Endothelial cell of umbilical vein (primary cell): Measurements from ENCODE around the gene SLC22A23. TPM values are rescaled to one million over a fixed set of nuclear protein-coding genes. Genes with fewer than 3 reads are reported as not detected.

ENCODE experiments used
- BruUV-seq: library from RNA; stranded (reverse); fragments of 400-500 nt; replicated peaks from 2 replicates; lab custom pipeline; 2021; lab: Mats Ljungman, UMichigan
- CTCF ChIA-PET: fragments of 300-600, 350-600 bp; sonication (Branson Sonifier 250); formaldehyde crosslinking; loops from one replicate; lab custom pipeline; 2021; ENCODE audit warnings: antibody characterized with exemption, inconsistent platforms; lab: Charles Lee
- POLR2A ChIA-PET: fragments of 300-600, 350-600 bp; sonication (Branson Sonifier 250); formaldehyde crosslinking; loops from one replicate; lab custom pipeline; 2021; ENCODE audit warnings: antibody characterized with exemption, inconsistent platforms; lab: Charles Lee
- DNase-seq: peaks from one replicate; pipeline ENCODE4 v3.0.0-alpha.2; 2011; ENCODE audit warnings: low read depth, low spot score
- FAIRE-seq: peaks from 2 replicates; lab custom pipeline; 2011; peaks lifted over from hg19 to GRCh38; lab: Jason Lieb, UNC
- H2AFZ ChIP-seq: 2 replicates; pipeline ENCODE4 v1.6.0; 2012; ENCODE audit warnings: low read depth, low read length, control low read depth, inconsistent platforms
- H3K27ac ChIP-seq: 2 replicates; pipeline ENCODE4 v1.5.1; 2011; ENCODE audit warnings: low read depth, mild to moderate bottlenecking, control low read depth, low read length, moderate library complexity; ENCODE audit not compliant: insufficient read depth
- H3K27me3 ChIP-seq, 2 experiments: 2 replicates each; pipeline versions ENCODE4 v1.6.0 to v1.6.1; 2011; ENCODE audit warnings: low read length in 2 of 2, mixed read lengths in 1 of 2; ENCODE audit not compliant: control insufficient read depth in 2 of 2, insufficient read depth in 2 of 2
- H3K36me3 ChIP-seq, 2 experiments: 2 replicates in 1 of 2; 3 replicates in 1 of 2; pipeline ENCODE4 v1.5.1; 2011; ENCODE audit warnings: low read length in 2 of 2, mild to moderate bottlenecking in 1 of 2, moderate library complexity in 1 of 2; ENCODE audit not compliant: control insufficient read depth in 2 of 2, insufficient read depth in 2 of 2; ENCODE audit errors: extremely low read depth in 1 of 2
- H3K4me1 ChIP-seq: 3 replicates; pipeline ENCODE4 v1.5.1; 2011; ENCODE audit warnings: mild to moderate bottlenecking, low read length; ENCODE audit not compliant: control insufficient read depth, insufficient read depth; ENCODE audit errors: extremely low read depth
- H3K4me2 ChIP-seq: 2 replicates; pipeline ENCODE4 v1.6.1; 2011; ENCODE audit warnings: low read length, control low read depth, mixed read lengths; ENCODE audit not compliant: insufficient read depth
- H3K4me3 ChIP-seq, 3 experiments: fragments of 200-600 bp in 1 of 3; sonication (generic), shearing (Covaris generic) in 1 of 3; replicated peaks in 1 of 3; 2 replicates each; pipeline ENCODE4 v1.5.1; 2011 to 2016; ENCODE audit warnings: control low read depth in 3 of 3, low read length in 3 of 3, mild to moderate bottlenecking in 2 of 3, inconsistent platforms in 1 of 3, low read depth in 1 of 3, moderate library complexity in 1 of 3; ENCODE audit not compliant: insufficient read depth in 1 of 3
- H3K79me2 ChIP-seq: 2 replicates; pipeline ENCODE4 v1.6.0; 2012; ENCODE audit warnings: low read length, inconsistent platforms; ENCODE audit not compliant: control insufficient read depth, insufficient read depth
- H3K9ac ChIP-seq: replicated peaks from 2 replicates; pipeline ENCODE3; 2011; ENCODE audit warnings: low read length, control low read depth; ENCODE audit not compliant: insufficient read depth; ENCODE audit errors: extremely low read depth
- H3K9me1 ChIP-seq: replicated peaks from 3 replicates; pipeline ENCODE4 v1.6.0; 2011; ENCODE audit warnings: mild to moderate bottlenecking, low read length; ENCODE audit not compliant: control insufficient read depth, insufficient read depth; ENCODE audit errors: extremely low read depth
- H3K9me3 ChIP-seq: replicated peaks from 2 replicates; pipeline ENCODE4 v1.5.1; 2012; ENCODE audit warnings: low read length, inconsistent platforms; ENCODE audit not compliant: control insufficient read depth, insufficient read depth
- H4K20me1 ChIP-seq: replicated peaks from 2 replicates; pipeline ENCODE3; 2011; ENCODE audit warnings: mild to moderate bottlenecking, low read length; ENCODE audit not compliant: control insufficient read depth, insufficient read depth; ENCODE audit errors: extremely low read depth
- EZH2 ChIP-seq: IDR thresholded peaks from 2 replicates; pipeline ENCODE4 v1.6.1; 2012; ENCODE audit warnings: borderline replicate concordance, low read depth, mild to moderate bottlenecking, moderate library complexity, low read length, inconsistent platforms; ENCODE audit not compliant: severe bottlenecking
- FOS ChIP-seq: IDR thresholded peaks from 2 replicates; pipeline ENCODE4 v1.6.1; 2011; ENCODE audit warnings: mild to moderate bottlenecking, low read length, moderate library complexity, borderline replicate concordance; ENCODE audit not compliant: insufficient read depth
- GATA2 ChIP-seq: IDR thresholded peaks from 2 replicates; pipeline ENCODE4 v1.7.0; 2011; ENCODE audit warnings: low read depth, mild to moderate bottlenecking, moderate library complexity, mixed read lengths, low read length; ENCODE audit not compliant: insufficient read length, insufficient read depth
- JUN ChIP-seq: IDR thresholded peaks from 2 replicates; pipeline ENCODE4 v1.6.1; 2011; ENCODE audit warnings: borderline replicate concordance, low read depth; ENCODE audit not compliant: insufficient read length, insufficient read depth
- MAX ChIP-seq: IDR thresholded peaks from 2 replicates; pipeline ENCODE4 v1.6.1; 2011; ENCODE audit not compliant: insufficient read depth, insufficient read length
- MYC ChIP-seq: IDR thresholded peaks from one replicate; pipeline ENCODE4 v1.6.1; 2011; ENCODE audit warnings: mild to moderate bottlenecking, low read depth, low read length
- POLR2A ChIP-seq: IDR thresholded peaks from 2 replicates; pipeline ENCODE4 v1.6.1; 2012; ENCODE audit warnings: low read depth, mild to moderate bottlenecking, control low read depth, low read length
- POLR2AphosphoS5 ChIP-seq: IDR thresholded peaks from 2 replicates; pipeline ENCODE4 v1.6.1; 2012; ENCODE audit warnings: low read depth, mild to moderate bottlenecking, control low read depth, low read length, moderate library complexity; ENCODE audit not compliant: insufficient read depth
- dilution Hi-C: fragments of 300-500 bp; cut with MboI; formaldehyde crosslinking; loops from one replicate; pipeline ENCODE4 v1.15.0; 2019; ENCODE audit warnings: low sequenced_read_pairs; ENCODE audit not compliant: extremely low pct_ligation_motif_present
- intact Hi-C: fragments of 100-400 bp; cut with micrococcal nuclease; formaldehyde crosslinking; loops from one replicate; pipeline ENCODE4 v1.10.0; 2022
- polyA plus RNA-seq, 4 experiments: library from polyadenylated mRNA; depleted of rRNA in 3 of 4; stranded (reverse) in 3 of 4; unstranded in 1 of 4; fragments of >200 nt; gene quantifications; 2 replicates each; pipeline versions ENCODE4 v1.2.1 to v1.2.3, GENCODE V29; 2011 to 2012; ENCODE audit warnings: missing spikeins in 1 of 4
- total RNA-seq: library from RNA; stranded (reverse); gene quantifications from 2 replicates; pipeline ENCODE4 v1.2.3, GENCODE V29; 2021
- TF ChIP-seq, protein P1 (sequence below), 2 donors: IDR thresholded peaks; 1 replicate in 1 of 2; 2 replicates in 1 of 2; pipeline ENCODE4 v1.5.1; 2011; ENCODE audit warnings: low read length in 2 of 2, mild to moderate bottlenecking in 2 of 2, moderate library complexity in 2 of 2, control low read depth in 1 of 2, inconsistent platforms in 1 of 2, low read depth in 1 of 2; ENCODE audit not compliant: insufficient read depth in 1 of 2; ENCODE audit errors: extremely low read depth in 1 of 2

Gene SLC22A23
- total and polyA plus RNA-seq, 2 donors (not counting 3 experiments of a cell fraction or from before 2014, with no cell fraction given) = 4.2 to 14.3 TPM

DNA sequence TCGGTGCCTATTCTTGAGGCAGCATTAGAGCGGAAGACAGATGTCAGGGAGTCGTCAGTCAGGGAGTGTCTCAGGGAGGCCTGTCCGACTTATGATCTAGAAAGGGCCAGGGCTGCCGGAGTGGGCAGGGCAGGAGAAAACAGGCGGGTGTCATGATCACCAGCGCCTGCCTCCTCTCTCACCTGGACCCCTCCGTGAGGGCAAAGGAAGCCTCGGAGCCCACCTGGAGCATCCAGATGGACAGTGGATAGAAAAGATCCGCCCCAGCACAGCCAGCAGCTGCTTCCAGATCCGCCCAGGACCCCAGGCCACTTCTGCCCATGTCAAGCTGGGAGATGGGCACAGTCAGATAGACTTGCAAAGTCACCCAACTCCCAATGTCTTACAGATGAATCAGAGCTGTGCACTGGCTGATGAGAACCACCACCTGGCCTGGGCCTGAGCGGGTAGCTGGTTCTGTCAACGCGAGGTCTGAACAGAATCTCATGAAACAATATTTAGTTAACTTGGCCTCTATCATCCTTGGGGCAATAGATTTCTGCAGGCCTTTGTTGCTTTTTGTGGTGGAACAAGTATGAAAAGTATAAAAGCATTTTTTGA, 175.9 kb downstream of the SLC22A23 start:
- intact Hi-C loops (loop anchor here (1.0 to 5.0 kb wide), 3 partner anchors 280 to 631 kb away; no protein-coding TSS in a partner anchor), dilution Hi-C loops (loop anchor here (25.0 kb wide), 1 partner anchor 706 kb away; no protein-coding TSS in a partner anchor)
- Histone ChIP-seq H3K4me1 (peaks cover 27% of the 10 kb centered on the region), H3K9me3 (no peaks in the 10 kb centered on the region), H3K9me1 (no peaks in the 10 kb centered on the region), H3K36me3 (peaks cover 0 to 7% of the 10 kb centered on the region in 2 experiments), H3K4me3 (no peak overlapping the region), H3K79me2 (no peaks in the 10 kb centered on the region), H3K27me3 (no peaks in the 10 kb centered on the region), H2AFZ (no peak overlapping the region), H4K20me1 (no peaks in the 10 kb centered on the region), H3K27ac (peak overlapping the region; percentile 97), H3K9ac (peak overlapping the region; percentile 78), H3K4me2 (peak overlapping the region; percentile 60)
- CTCF ChIA-PET = interaction anchor here (0.6 to 4.0 kb wide), 23 partner anchors 9 to 729 kb away, joined by 3 to 133 read pairs (median 5); partner anchors contain the start of genes FAM50B and SLC22A23
- DNase-seq (no peak), FAIRE-seq (peak; percentile 80)
- POLR2A ChIA-PET = interaction anchor here (1.3 to 1.9 kb wide), 3 partner anchors 44 to 631 kb away, joined by 4 to 10 read pairs (median 6); no protein-coding TSS in a partner anchor
- no TSS peak for BruUV-seq
- no peak for TF ChIP-seq MYC
- no peak for TF ChIP-seq POLR2A
- no peak for TF ChIP-seq POLR2AphosphoS5
- TF ChIP-seq EZH2 = no peak
- no peak for TF ChIP-seq JUN
- no peak for TF ChIP-seq FOS
- TF ChIP-seq, protein P1, sequence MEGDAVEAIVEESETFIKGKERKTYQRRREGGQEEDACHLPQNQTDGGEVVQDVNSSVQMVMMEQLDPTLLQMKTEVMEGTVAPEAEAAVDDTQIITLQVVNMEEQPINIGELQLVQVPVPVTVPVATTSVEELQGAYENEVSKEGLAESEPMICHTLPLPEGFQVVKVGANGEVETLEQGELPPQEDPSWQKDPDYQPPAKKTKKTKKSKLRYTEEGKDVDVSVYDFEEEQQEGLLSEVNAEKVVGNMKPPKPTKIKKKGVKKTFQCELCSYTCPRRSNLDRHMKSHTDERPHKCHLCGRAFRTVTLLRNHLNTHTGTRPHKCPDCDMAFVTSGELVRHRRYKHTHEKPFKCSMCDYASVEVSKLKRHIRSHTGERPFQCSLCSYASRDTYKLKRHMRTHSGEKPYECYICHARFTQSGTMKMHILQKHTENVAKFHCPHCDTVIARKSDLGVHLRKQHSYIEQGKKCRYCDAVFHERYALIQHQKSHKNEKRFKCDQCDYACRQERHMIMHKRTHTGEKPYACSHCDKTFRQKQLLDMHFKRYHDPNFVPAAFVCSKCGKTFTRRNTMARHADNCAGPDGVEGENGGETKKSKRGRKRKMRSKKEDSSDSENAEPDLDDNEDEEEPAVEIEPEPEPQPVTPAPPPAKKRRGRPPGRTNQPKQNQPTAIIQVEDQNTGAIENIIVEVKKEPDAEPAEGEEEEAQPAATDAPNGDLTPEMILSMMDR (IDR thresholded peaks at IDR 0.05; ENCODE audit: extremely low read depth in 1 of 2, insufficient read depth in 1 of 2, low read depth in 1 of 2, low read length in 2 of 2) = no peak
- TF ChIP-seq MAX = no peak
- TF ChIP-seq GATA2 = no peak
